GM19238 (cell line): Measurements from ENCODE around the gene MYO9A.

Source experiments
- DNase-seq: peaks from one replicate; pipeline ENCODE4 v3.0.0; 2011; ENCODE audit warnings: low spot score; ENCODE audit not compliant: insufficient read length

The MYO9A gene

GRCh38 chr15:71785996-71786395 is 332.0 kb downstream of the MYO9A start:
- no peak for DNase-seq

- no peak for DNase-seq
Observed at GRCh38 chr15:71784719-71785118, 333.2 kb downstream of the MYO9A start.

- DNase-seq = no peak
Observed at GRCh38 chr15:71782422-71783165, 335.4 kb downstream of the MYO9A start.

- DNase-seq = no peak
Observed at GRCh38 chr15:71781965-71782265, 336.0 kb downstream of the MYO9A start.

- no peak for DNase-seq
Observed at GRCh38 chr15:71781179-71781964, 336.6 kb downstream of the MYO9A start.

- peak; percentile 60 for DNase-seq
Observed at GRCh38 chr15:71780115-71780976, 337.6 kb downstream of the MYO9A start.

DNA sequence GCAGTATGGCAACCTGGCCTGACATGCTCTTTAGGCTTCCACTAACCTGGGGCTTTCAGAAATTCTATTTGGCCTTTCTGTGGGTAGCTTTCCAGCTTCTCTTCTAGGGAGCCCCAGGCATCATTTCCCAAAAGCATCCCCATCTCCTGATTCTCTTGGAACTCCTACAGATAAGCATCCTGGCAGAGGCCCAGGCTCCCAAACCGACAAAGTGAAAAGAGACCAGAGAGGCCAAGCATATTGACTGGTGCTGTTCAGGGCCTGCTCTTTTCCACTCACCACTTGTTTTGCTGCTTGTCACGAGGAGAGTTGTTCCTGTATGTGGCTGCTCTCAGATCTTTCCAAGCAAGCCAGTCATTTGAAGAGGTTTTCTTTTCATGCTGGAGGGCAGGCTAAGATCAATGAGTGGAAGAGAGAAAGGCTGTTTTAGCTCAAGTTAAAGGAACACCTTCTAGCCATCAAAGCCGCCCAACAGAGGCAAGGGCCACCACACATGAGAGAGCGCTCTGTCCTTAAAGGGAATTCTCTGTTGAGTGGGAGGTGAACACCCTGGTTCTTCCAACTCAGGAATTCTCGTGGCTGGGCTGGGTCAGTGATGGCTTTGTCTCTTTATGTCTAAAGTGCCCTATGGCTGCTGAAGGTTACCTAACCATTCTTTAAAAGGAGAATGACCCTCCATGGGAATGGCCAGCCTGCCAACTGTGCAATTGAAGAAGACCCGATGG is 338.7 kb downstream of the MYO9A start:
- no peak for DNase-seq

DNA sequence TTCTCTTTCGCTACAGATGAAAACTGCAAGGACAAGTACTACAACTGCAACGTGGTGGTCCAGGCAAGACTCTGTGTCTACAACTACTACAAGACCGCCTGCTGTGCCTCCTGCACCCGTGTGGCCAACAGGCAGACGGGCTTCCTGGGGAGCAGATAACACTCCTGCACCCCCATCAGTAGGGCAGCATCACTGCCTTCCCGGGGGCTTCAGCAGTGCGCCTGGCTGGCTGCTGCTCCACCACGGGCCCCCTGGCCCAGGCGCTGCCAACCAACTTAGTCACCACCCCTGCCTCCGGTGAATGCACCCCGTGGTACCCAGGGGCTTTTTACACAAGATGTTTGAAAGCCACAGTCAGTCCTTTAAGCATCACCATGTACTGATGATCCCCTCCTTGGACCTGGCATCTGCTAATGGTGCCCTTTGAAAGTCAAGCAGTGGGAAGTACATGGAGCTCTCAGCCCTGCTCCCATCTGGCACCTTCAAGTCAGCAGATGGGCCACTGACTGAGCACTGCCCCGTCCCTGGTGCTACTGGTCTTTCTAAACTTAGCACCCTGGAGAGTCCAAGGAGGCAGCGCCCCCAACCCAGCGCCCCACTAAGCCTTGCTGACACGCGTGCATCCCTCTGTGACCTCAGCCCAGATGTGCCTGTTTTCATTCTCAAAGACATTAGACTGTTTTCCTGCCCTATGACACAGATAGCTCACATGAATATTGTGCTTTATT is 340.6 kb downstream of the MYO9A start:
- DNase-seq = no peak

DNA sequence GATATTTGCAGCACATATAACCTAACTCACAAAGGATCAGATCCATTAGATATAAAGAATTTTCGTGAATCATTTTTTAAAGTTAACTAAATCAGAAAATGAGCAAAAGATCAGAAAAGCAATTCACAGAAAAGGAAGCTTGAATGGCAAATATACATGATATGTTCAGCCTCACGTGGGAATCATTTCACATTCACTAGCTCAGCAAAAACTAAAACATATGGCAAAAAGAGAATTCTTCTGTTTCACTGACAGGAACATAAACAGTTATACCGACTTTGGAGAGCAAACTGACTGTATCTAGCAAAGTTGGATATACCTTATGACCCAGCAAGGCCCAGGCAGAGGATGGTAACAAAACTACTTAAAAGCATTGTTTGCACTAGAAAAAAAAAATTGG is 341.6 kb downstream of the MYO9A start:
- DNase-seq = no peak

- no peak for DNase-seq
Observed at GRCh38 chr15:71775856-71776255, 342.1 kb downstream of the MYO9A start.

DNA sequence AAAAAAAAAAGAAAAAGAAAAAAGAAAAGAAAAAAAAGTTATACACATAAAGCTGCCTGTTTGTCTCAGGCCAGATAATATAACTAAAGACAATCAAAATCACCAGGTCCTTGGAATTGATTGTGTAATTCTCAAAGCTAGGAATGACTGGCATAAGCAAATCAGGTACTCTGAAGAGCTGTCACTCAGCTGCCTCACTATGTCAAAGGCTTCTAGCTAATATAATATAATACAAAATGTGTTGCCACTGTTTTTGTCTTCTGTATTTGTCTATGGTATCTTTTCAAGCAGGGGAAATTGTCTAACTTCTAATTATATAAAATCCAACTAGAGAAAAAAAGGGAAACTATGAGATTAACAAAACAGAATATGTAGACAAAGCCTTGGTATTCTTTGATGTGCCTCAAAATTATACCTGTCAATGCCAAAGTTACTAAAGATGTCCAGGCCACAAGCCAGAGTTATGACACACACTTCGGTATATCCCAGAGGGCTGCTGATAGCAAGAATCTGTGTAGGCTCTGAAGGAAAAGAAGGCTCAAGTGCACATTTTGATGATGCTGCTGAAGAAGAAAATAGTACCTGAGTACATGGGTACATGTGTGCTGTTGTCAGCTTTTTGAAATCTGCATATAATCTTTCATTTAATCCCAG is 344.6 kb downstream of the MYO9A start:
- no peak for DNase-seq
